SU-DHL-6 (cell line): ENCODE measurements around the gene TMEM196.
A peak's percentile ranks its signal among the peaks of the same experiment; 100 is the strongest.

Experiments used
- EZH2phosphoT487 ChIP-seq: fragments of 200-600 bp; sonication (generic), shearing (Covaris generic); conservative IDR thresholded peaks from 2 replicates; pipeline ENCODE4 v1.6.1; 2018; ENCODE audit warnings: mild to moderate bottlenecking, antibody characterized with exemption, low read length, moderate library complexity, mixed read lengths
- TF ChIP-seq, protein P1 (sequence below): fragments of 200-600 bp; sonication (generic); IDR thresholded peaks from one replicate; pipeline ENCODE4 v1.5.1; 2017; ENCODE audit warnings: antibody characterized with exemption, mild to moderate bottlenecking, low read length, moderate library complexity; ENCODE audit not compliant: insufficient read depth, poor library complexity, severe bottlenecking

GRCh38 chr7:19713676-19714075 lies 59.7 kb downstream of the TMEM196 start:
- TF ChIP-seq, protein P1, sequence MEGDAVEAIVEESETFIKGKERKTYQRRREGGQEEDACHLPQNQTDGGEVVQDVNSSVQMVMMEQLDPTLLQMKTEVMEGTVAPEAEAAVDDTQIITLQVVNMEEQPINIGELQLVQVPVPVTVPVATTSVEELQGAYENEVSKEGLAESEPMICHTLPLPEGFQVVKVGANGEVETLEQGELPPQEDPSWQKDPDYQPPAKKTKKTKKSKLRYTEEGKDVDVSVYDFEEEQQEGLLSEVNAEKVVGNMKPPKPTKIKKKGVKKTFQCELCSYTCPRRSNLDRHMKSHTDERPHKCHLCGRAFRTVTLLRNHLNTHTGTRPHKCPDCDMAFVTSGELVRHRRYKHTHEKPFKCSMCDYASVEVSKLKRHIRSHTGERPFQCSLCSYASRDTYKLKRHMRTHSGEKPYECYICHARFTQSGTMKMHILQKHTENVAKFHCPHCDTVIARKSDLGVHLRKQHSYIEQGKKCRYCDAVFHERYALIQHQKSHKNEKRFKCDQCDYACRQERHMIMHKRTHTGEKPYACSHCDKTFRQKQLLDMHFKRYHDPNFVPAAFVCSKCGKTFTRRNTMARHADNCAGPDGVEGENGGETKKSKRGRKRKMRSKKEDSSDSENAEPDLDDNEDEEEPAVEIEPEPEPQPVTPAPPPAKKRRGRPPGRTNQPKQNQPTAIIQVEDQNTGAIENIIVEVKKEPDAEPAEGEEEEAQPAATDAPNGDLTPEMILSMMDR = peak; percentile 68
- no peak for TF ChIP-seq EZH2phosphoT487
